ENCODE results near the gene SH3RF1.
"Not testable (repeated sequence)": the region's sequence is repeated elsewhere in the genome, so short reads cannot be mapped to it uniquely, and the experiment has no call there.

Gene SH3RF1

DNA sequence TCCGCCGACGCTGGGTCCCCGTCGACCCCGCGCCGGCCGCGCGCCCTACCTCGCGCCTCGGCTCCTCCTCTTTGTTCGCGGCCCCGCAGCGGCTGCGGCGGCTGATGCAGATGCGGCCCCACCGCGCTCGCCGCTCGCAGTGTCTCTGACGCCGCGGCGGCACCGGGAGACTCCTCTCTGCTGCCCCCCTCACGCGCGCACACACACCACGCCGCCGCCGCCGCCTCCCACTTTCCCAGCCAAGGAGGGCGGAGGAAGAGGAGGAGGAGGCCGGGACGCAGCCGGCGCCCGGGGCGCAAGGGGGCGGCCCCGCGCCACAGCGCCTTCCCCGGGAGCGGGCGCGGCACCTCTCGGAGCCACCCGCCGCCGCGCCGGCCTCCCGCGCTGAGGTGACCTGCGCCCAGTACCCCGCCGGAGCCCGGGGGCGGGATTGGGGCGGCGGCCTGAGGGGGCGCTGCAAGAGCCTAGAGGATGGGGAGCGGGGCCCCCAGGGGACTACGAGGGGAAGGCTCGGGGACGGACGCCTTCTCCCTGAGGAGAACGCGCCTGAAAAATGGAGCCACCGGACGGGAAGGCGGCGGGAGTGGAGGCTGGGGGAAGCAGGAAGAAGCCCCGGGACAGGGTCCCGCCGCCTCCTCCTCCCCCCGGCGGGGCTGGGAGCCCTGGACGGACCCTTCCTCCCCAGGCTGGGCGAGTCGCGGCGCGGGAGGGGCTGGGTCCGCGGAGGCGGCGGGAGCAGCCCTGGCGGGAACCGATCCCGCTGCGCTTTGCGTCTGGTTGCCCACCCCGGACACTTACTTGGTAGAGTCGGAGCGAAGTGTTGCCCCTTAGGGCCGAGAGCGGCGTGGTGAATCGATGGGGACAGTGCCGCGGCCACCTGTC lies at the start of gene SH3RF1:
SH3RF1 (minus strand) TSS at position 147 of the 882 bp plus-strand sequence. CDS start 1,744 bp downstream, outside the sequence.
- DNase-seq (ENCODE audit: low read depth in 2 of 2) = no peak

- DNase-seq (ENCODE audit: low read depth in 2 of 2) = no peak
Observed at GRCh38 chr4:169315530-169316343, 45.0 kb upstream of the SH3RF1 start.

- no peak for DNase-seq (ENCODE audit: low read depth in 2 of 2)
Observed at GRCh38 chr4:169314906-169315305, 44.1 kb upstream of the SH3RF1 start.

DNA sequence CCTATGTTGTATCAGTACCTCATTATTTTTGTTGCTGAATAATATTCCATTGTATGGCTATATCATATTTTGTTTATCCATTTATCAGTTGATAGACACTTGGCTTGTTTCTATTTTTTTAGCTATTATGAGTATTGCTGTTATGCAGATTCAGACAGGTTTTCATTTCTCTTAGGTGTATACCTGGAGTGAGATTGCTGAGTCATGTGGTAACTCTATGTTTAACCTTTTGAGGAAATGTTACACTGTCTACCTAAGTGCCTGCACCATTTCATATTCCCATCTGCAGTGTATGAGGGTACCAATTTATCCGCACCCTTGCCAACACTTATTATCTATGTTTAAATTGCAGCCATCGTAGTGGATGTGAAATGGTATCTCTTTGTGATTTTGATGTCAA lies 43.0 kb upstream of the SH3RF1 start:
- DNase-seq (ENCODE audit: low read depth in 2 of 2) = no peak

GRCh38 chr4:169312690-169313422 lies 42.1 kb upstream of the SH3RF1 start:
- DNase-seq (ENCODE audit: low read depth in 2 of 2) = no peak

GRCh38 chr4:169311643-169312365 lies 41.0 kb upstream of the SH3RF1 start:
- DNase-seq (ENCODE audit: low read depth in 2 of 2) = no peak

DNA sequence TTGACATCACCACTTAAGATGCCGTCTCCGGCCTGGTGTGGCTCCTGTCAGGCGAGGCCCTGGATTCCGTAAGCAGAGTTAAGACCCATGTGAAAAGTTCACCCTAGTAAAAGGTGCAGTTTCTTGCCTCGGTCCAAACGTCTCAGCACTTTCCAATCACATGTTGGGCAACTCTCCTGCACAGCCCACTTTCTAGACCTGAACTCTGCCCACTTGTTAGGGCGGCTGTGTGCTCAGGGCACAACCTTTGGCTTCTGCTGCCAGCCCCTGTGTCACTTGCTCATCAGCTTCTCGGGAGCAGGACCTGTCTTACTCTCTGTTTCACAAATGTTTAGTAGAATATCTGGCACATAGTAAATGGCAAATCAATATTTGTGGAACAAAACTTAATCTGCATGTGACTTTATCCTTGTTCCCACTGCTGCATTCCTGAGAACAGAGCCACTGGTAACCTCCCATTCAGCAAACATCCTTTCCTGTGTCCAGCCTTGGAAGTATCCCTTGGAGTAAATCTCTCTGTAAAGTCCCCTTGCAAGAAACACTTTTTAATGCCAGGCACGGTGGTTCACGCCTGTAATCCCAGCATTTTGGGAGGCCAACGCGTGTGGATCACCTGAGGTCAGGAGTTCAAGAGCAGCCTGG lies 38.7 kb upstream of the SH3RF1 start:
- no peak for DNase-seq (ENCODE audit: low read depth in 2 of 2)

DNA sequence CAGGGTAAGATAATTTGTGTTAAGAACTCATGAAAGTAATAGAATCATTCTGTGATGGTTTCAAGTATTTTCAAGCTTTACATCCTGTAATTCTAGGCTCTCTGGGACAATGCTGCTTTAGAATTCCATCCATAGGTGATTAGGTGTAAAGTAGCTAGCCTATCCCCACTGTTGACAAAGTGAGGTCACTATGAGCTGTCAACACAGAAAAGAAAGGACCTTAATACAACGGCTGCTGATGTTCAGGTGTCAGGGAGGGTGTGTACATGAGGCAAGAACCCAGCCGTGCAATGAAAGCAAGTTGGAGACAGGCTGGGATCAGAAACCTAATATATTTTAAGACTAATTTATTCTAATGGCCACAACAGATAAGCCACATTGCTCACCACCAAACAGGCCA lies 36.8 kb upstream of the SH3RF1 start:
- DNase-seq (ENCODE audit: low read depth in 2 of 2) = no peak

DNA sequence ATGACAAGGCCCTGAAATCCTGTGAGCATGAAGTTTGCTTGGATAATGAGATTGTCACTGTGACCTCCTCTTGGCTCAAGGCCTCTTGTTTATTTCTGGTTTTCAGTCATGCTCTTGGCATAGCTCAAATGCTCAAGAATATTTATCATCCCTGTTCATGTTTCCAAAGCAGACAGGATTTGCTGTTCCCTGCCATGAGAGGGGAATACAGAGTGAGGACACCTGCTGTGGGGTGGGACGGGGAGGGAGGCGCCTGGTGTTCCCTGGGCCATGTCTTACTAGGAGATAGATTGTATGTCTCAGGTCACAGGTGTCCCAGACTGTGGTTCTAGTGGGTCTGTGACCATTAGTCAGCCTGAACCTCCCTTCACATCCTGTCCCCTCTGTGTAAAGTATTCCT lies 34.9 kb upstream of the SH3RF1 start:
- no peak for DNase-seq (ENCODE audit: low read depth in 2 of 2)

GRCh38 chr4:169305173-169305572 lies 34.4 kb upstream of the SH3RF1 start:
- DNase-seq (ENCODE audit: low read depth in 2 of 2) = no peak

DNA sequence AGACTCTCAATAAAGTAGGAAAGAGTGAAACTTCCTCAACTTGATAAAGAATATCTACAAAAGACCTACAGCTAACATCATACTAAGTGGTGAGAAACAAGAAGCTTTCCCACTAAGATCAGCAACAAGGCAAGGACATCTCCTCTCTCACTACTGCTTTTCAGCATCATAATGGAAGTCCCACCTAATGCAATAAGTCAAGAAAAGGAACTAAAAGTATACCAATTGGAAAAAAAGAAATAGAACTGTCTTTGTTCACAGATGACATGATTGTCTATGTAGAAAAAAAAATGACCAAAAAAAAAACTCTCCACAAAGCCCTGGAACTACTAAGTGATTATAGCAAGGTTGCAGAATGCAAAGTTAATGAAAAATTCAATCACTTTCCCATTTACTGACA lies 25.1 kb upstream of the SH3RF1 start:
- DNase-seq (ENCODE audit: low read depth in 2 of 2) = no peak

- no peak for DNase-seq (ENCODE audit: low read depth in 2 of 2)
Observed at GRCh38 chr4:169293343-169294176, 22.8 kb upstream of the SH3RF1 start.

- not testable (repeated sequence) for DNase-seq (ENCODE audit: low read depth in 2 of 2)
Observed at GRCh38 chr4:169287983-169288382, 17.2 kb upstream of the SH3RF1 start.

DNA sequence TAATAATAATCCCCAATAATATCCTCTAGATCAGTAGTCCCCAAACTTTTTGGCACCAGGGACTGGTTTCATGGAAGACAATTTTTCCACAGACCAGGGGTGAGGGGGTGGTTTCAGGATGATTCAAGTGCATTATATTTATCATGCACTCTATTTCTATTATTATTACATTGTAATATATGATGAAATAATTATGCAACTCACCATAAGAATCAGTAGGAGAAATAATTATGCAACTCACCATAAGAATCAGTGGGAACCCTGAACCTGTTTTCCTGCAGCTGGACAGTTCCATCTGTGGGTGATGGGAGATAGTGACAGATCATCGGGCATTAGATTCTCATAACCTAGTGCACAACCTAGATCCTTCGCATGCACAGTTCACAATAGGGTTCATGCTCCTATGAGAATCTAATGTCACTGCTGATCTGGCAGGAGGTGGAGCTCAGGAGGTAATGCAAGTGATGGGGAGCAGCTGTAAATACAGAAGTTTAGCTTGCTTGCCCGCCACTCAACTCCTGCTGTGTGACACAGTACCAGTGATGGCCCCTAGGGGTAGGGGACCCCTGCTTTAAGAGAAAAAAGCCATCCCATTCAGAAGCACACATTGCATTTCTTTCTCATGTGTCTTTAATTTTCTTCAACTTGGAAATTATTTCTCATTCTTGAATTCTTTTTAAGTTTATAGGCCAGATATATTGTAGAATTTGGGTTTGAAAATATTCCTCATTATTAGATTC lies 16.0 kb upstream of the SH3RF1 start:
- DNase-seq (ENCODE audit: low read depth in 2 of 2) = no peak

DNA sequence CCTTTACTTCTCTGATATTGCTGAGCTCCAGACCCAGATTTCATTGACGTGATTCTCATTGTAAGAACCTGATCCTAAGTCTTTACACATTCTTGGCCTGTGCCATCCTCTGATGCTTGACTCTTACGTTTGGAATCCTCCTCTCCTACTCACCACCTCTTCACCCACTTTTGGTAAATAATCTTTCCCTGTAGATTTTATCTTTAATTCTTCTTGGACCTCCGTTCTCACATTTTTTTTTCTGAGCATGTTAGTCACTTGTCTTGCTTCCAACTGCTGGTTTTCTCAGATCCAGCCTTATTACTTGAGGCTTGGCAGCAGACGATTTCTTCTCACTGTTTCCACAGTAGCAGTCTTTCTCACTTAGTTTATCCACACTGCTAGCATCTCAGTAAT lies 12.4 kb upstream of the SH3RF1 start:
- DNase-seq (ENCODE audit: low read depth in 2 of 2) = no peak

GRCh38 chr4:169282429-169283113 lies 11.8 kb upstream of the SH3RF1 start:
- no peak for DNase-seq (ENCODE audit: low read depth in 2 of 2)

DNA sequence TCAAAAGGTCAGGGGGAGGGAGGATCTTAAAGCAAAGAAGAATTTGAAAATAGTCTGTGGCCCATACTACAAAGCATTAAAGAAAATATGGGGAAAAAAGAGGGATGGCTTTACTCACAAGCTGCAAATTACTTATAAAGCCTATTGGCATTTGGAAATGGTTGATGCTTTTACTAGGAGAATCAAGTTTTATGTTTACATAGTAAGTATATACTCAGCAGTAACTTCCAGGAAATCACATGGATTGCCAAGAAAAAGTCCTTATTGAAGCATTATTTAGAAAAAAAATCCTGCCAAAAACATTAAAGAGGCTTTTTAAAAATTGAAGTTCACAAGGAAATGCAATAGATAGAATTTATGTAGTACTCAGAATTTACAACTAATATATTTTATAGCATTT lies 8.4 kb upstream of the SH3RF1 start:
- DNase-seq (ENCODE audit: low read depth in 2 of 2) = no peak

DNA sequence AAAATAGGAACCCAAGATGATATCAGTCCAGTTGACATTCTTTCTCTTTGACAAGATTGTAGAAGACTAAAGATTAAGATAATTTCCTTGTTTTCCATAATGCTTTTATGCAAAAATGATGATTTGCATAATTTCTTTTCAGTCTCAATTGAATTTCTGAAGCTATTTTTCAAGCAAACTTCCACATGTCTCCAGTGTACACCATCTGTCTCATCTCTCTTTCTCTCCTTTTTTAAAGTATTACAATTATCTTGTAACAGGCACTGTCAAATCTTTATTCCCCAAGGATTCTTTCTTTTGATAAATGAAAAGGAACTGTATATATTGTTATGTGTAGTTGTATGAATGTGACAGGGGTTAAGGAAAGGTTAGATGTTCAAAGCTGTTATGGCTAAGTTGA lies 7.9 kb upstream of the SH3RF1 start:
- DNase-seq (ENCODE audit: low read depth in 2 of 2) = no peak

GRCh38 chr4:169277838-169278237 lies 7.1 kb upstream of the SH3RF1 start:
- DNase-seq (ENCODE audit: low read depth in 2 of 2) = not testable (repeated sequence)
